SK-N-MC (cell line): ENCODE data around the gene COG1.

ENCODE experiments used
- EZH2 ChIP-seq: fragments of 200-600 bp; sonication (generic); IDR thresholded peaks from one replicate; pipeline ENCODE4 v1.6.1; 2017; ENCODE audit warnings: antibody characterized with exemption
- FOXP2 ChIP-seq: optimal IDR thresholded peaks from 2 replicates; pipeline ENCODE3; 2011; ENCODE audit warnings: mild to moderate bottlenecking, moderate library complexity; ENCODE audit not compliant: insufficient read depth; ENCODE audit errors: extremely low read length, control extremely low read depth
- POLR2AphosphoS5 ChIP-seq: IDR thresholded peaks from 2 replicates; pipeline ENCODE4 v1.6.1; 2012; ENCODE audit warnings: mild to moderate bottlenecking, low read depth, low read length, borderline replicate concordance

- TF ChIP-seq EZH2 (no peak), POLR2AphosphoS5 (peak; percentile 6; the same call in 1 of the 2 replicates), FOXP2 (no peak)
Observed at GRCh38 chr17:73232587-73233373, 39.9 kb downstream of the COG1 start.
